Measurements from ENCODE around the gene PLA2R1.

PLA2R1 gene

DNA sequence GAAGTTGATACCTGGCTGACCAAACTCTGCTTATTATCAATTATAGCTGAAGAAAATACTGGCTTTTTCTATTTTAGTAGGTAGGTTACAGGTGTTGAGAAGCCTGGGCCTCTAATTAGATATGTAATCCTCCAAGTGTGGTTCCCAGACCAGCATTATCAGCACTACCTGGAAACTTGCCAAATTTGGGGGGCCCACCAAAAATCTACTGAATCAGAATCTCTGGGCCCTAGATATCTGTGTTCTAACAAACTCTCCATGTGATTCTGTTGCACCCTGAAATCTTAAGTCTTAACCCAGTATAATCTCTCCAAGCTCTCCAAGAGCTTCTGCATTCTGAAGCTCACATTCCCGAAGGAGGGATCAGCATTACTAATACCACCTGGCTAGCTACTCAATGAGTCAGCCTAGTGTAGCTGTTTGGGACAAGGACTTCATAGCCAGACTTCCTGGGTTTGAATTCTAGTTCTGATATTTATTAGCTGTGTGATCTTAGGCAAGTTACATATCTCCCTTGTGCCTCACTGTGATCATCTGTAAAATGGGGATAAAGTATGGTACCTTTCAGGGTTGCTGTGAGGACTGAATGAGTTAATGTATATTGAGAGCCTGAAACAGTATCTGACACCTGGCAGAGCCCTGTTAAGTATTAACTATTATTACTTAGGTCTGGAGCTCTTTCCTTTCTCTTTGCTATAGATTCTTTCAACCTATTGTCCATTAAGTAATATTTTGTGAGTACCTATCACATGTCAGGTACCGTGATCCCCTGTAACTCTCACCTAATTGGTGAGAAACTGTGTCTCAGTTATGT, 170.3 kb downstream of the PLA2R1 start:
- DNase-seq: no peak

DNA sequence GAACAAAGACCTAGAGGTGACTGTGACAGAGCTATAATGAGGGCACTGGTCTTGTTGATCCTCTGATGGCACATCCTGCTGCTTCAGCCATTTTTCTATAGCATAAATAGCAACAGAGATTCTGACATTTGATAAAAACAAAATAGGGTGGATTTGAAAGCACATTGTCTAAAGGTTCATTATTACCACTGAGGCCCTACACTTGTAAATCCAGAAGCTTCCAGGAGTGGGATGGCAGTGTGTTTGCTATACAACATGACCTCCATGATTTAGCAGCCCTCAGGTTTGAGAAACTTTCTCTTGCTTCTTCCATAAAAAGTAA, 171.2 kb downstream of the PLA2R1 start:
- no peak for DNase-seq

DNA sequence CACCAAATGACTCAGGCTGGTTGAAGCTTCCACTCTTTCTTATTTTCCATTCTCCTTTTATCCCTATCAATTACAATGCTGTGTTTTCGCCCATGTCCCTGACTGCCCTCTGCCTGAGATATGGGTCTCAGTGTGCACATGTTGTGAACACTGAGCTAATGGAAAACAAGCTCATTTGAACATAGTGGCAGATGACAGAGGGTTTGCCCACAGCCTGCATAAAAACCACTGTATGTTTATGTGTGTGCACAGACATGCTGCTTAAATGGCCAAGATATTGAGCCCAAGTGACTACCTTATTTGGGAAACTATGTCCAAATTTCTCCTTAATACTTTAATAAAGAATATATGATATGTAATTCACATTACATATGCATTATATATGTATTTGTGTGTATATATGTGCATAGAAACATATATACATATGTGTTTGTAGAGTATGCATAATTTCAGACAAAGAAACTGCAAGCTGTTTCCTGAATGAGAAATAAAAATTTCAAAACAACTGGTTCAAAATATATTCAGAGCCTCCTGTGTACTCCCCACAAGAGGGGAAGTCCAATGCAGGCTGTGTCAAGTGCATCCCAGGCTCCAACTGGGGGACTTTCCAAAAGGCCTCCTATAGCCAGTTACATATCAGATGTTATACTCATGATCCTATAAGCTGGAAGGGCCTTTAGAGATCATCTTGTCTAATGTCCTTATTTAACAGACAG, 171.7 kb downstream of the PLA2R1 start:
- DNase-seq: no peak

DNA sequence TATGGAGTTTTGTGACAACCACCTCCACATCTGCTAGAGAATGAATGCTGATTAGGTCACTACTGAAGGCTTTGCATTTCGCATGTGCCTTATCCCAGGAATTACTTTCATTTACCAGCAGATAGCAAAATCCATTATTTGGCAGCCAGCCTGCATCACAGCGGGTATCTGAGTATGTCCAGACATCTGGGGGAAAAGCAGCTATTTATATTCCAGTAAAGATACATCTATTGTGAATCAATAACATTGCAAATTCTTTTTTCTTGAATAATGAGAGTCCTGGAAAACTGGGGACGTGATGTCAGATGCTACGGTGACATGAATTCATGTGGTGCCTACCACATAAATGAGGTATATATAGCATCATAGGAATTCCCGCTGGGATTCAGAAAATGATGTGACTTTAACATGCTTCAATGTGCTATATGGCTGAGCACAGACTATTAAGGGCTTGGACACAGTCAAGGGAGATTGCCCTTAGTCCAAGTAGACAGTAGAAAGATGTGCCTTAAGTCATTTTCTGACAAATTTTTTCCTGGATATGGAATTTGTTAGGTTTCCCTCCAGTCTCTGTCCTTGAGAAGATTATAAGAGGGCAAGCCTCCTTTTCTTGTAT, 180.2 kb downstream of the PLA2R1 start:
- no peak for DNase-seq

Measured in NCI-H1694 (cell line).